Gastrocnemius medialis (tissue), 4 donors: ENCODE results near the gene YKT6. TPM values are rescaled to one million over a fixed set of nuclear protein-coding genes. Genes with fewer than 3 reads are reported as not detected.
A peak's percentile ranks its signal among the peaks of the same experiment; 100 is the strongest.

Experiments used
- ATAC-seq, 2 donors: fragments of 150-250 bp; one replicate each; pipeline ENCODE4 v1.9.1; 2016
- DNase-seq, 2 donors: peaks; one replicate each; pipeline ENCODE4 v3.0.0-alpha.2; 2019
- H3K27ac ChIP-seq, 4 donors: fragments of 200-600 bp; sonication (generic); 1 replicate in 1 of 4; 2 replicates in 3 of 4; pipeline ENCODE4 v1.5.1; 2016 to 2018; ENCODE audit warnings: mild to moderate bottlenecking in 2 of 4, moderate library complexity in 1 of 4
- H3K27me3 ChIP-seq, 3 donors: fragments of 200-600 bp; sonication (generic) in 2 of 3; 1 replicate in 1 of 3; 2 replicates in 2 of 3; pipeline versions ENCODE4 v1.5.1 to v1.6.0; 2016 to 2019; ENCODE audit warnings: mild to moderate bottlenecking in 1 of 3, moderate library complexity in 1 of 3
- H3K36me3 ChIP-seq, 2 donors: fragments of 200-600 bp; sonication (generic) in 1 of 2; one replicate each; pipeline ENCODE4 v1.5.1; 2017 to 2018
- H3K4me1 ChIP-seq, 2 donors: fragments of 200-600 bp; sonication (generic) in 1 of 2; one replicate each; pipeline ENCODE4 v1.5.1; 2016 to 2017; ENCODE audit warnings: mild to moderate bottlenecking in 2 of 2
- H3K4me3 ChIP-seq, 4 donors: fragments of 200-600 bp; sonication (generic) in 3 of 4; 1 replicate in 1 of 4; 2 replicates in 3 of 4; pipeline ENCODE4 v1.5.1; 2016 to 2019; ENCODE audit warnings: mild to moderate bottlenecking in 2 of 4
- H3K9me3 ChIP-seq, 3 donors: fragments of 200-600 bp; sonication (generic) in 2 of 3; 1 replicate in 1 of 3; 2 replicates in 2 of 3; pipeline ENCODE4 v1.5.1; 2016 to 2019
- POLR2A ChIP-seq, 2 donors: fragments of 450-650 bp; IDR thresholded peaks; one replicate each; pipeline ENCODE4 v1.6.1; 2017; ENCODE audit warnings: antibody characterized with exemption in 2 of 2, mild to moderate bottlenecking in 2 of 2, moderate library complexity in 2 of 2
- in situ Hi-C, 4 donors: fragments of 200-750 bp; cut with MboI; loops; one replicate each; pipeline versions ENCODE4 v1.15.0 to v1.8.0; 2017; ENCODE audit warnings: low sequenced_read_pairs in 4 of 4
- intact Hi-C: fragments of 100-400 bp; cut with DNase I; formaldehyde crosslinking; loops from one replicate; pipeline ENCODE4 v1.15.1; 2023; ENCODE audit warnings: low total_unique reads
- total RNA-seq, 4 donors: library from RNA; depleted of rRNA; stranded (reverse); fragments of >200 nt; gene quantifications; one replicate each; pipeline versions ENCODE4 v1.1.0 to v1.2.3, GENCODE V29; 2016
- TF ChIP-seq, protein P1 (sequence below), 5 experiments: fragments of 450-650 bp in 3 of 5; fragments of 200-600 bp in 2 of 5; sonication (generic) in 2 of 5; IDR thresholded peaks in 4 of 5; conservative IDR thresholded peaks in 1 of 5; 1 replicate in 4 of 5; 2 replicates in 1 of 5; pipeline ENCODE4 v1.5.1; 2016 to 2019; ENCODE audit warnings: antibody characterized with exemption in 5 of 5, mild to moderate bottlenecking in 3 of 5, moderate library complexity in 3 of 5

Gene YKT6
- total RNA-seq, 4 donors from 2014 or later = 37.9 to 79.5 (median 72.5) TPM

GRCh38 chr7:44215531-44215930, 14.8 kb downstream of the YKT6 start:
- Histone ChIP-seq H3K9me3 (no peaks in the 10 kb centered on the region), H3K27ac (no peak overlapping the region), H3K4me3 (no peak overlapping the region), H3K4me1 (peaks cover 15 to 27% of the 10 kb centered on the region in 2 donors), H3K36me3 (peaks cover 0 to 23% of the 10 kb centered on the region in 2 donors), H3K27me3 (no peaks in the 10 kb centered on the region)
- intact Hi-C loops (no loop called here), in situ Hi-C loops (loop anchor here in 1 of 4 donors (25.0 kb wide), 1 partner anchor 272 kb away; the partner anchor contains the start of gene NUDCD3)
- ATAC-seq (no peak), DNase-seq (no peak)
- TF ChIP-seq, protein P1, sequence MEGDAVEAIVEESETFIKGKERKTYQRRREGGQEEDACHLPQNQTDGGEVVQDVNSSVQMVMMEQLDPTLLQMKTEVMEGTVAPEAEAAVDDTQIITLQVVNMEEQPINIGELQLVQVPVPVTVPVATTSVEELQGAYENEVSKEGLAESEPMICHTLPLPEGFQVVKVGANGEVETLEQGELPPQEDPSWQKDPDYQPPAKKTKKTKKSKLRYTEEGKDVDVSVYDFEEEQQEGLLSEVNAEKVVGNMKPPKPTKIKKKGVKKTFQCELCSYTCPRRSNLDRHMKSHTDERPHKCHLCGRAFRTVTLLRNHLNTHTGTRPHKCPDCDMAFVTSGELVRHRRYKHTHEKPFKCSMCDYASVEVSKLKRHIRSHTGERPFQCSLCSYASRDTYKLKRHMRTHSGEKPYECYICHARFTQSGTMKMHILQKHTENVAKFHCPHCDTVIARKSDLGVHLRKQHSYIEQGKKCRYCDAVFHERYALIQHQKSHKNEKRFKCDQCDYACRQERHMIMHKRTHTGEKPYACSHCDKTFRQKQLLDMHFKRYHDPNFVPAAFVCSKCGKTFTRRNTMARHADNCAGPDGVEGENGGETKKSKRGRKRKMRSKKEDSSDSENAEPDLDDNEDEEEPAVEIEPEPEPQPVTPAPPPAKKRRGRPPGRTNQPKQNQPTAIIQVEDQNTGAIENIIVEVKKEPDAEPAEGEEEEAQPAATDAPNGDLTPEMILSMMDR (IDR thresholded peaks at IDR 0.05 in 4 of 5, conservative IDR thresholded peaks at IDR 0.05 in 1 of 5) = no peak
- TF ChIP-seq POLR2A (IDR thresholded peaks at IDR 0.05) = no peak

- intact Hi-C loops = no loop called here
- H3K9me3 ChIP-seq = no peaks in the 10 kb centered on the region
- H3K27me3 ChIP-seq = no peaks in the 10 kb centered on the region
- in situ Hi-C loops = loop anchor here in 1 of 4 donors (25.0 kb wide), 1 partner anchor 271 kb away; the partner anchor contains the start of gene NUDCD3
- DNase-seq (peak in 1 of 2 donors; percentile 8), ATAC-seq (no peak)
- peak overlapping the region in 3 of 4 donors; percentile 73 to 75 (median 73) for H3K27ac ChIP-seq
- no peak for TF ChIP-seq POLR2A (IDR thresholded peaks at IDR 0.05)
- TF ChIP-seq, protein P1 (IDR thresholded peaks at IDR 0.05 in 4 of 5, conservative IDR thresholded peaks at IDR 0.05 in 1 of 5) = no peak
- peaks cover 0 to 18% of the 10 kb centered on the region in 2 donors for H3K36me3 ChIP-seq
- peaks cover 15 to 27% of the 10 kb centered on the region in 2 donors for H3K4me1 ChIP-seq
- H3K4me3 ChIP-seq = no peak overlapping the region
These were observed 15.2 kb downstream of the YKT6 start for GRCh38 chr7:44216019-44216418.

DNA sequence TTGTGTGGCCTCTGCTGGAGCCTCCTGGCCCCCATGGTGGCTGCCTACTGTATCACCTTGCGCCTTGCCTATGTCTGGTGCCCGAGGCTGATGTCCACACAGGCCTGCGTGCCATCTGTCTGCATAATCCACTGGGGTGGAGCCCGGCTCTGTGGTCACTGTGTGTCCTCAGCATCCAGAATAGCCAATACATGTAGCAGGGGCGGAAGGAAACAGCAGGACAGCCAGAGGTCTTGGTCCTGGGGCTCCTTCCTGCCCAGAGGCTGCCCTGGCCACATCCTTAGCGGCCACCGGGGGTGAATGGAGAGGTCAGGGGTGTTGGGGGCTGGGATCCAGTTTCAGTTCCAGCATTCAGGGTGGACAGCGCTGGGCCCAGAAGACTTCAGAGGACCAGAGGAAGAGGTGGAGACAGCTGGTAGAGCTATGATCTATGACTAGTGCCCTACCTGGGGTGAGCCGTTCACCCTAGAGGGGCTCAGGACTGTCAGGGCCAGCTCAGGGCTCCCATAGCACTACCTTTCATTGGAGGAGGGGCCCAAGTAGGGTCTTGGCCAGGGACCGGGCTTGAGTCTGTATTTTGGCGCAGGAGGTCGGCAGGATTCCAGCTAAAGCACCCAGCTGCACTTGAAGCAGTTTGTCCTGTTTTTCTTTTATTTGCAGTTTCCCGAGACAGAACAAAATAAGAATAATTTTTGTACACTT, 15.9 kb downstream of the YKT6 start:
- ATAC-seq (peak; percentile 46 to 65), DNase-seq (peak; percentile 41 to 78)
- intact Hi-C loops = no loop called here
- H3K36me3 ChIP-seq = peaks cover 0 to 11% of the 10 kb centered on the region in 2 donors
- peaks cover 15 to 27% of the 10 kb centered on the region in 2 donors for H3K4me1 ChIP-seq
- H3K9me3 ChIP-seq = no peaks in the 10 kb centered on the region
- no peak overlapping the region for H3K4me3 ChIP-seq
- TF ChIP-seq POLR2A (IDR thresholded peaks at IDR 0.05) = no peak
- TF ChIP-seq, protein P1 (IDR thresholded peaks at IDR 0.05 in 4 of 5, conservative IDR thresholded peaks at IDR 0.05 in 1 of 5) = no peak
- no peaks in the 10 kb centered on the region for H3K27me3 ChIP-seq
- in situ Hi-C loops = loop anchor here in 1 of 4 donors (25.0 kb wide), 1 partner anchor 271 kb away; the partner anchor contains the start of gene NUDCD3
- peak overlapping the region; percentile 12 to 75 (median 73) for H3K27ac ChIP-seq

GRCh38 chr7:44217223-44217714, 16.5 kb downstream of the YKT6 start:
- DNase-seq = peak in 1 of 2 donors; percentile 10
- Histone ChIP-seq H3K27ac (peak overlapping the region; percentile 12 to 75 (median 73)), H3K4me1 (peaks cover 15 to 27% of the 10 kb centered on the region in 2 donors), H3K36me3 (peaks cover 0 to 5% of the 10 kb centered on the region in 2 donors), H3K9me3 (no peaks in the 10 kb centered on the region), H3K27me3 (no peaks in the 10 kb centered on the region), H3K4me3 (no peak overlapping the region)
- ATAC-seq = no peak
- intact Hi-C loops (no loop called here), in situ Hi-C loops (loop anchor here in 1 of 4 donors (25.0 kb wide), 1 partner anchor 270 kb away; the partner anchor contains the start of gene NUDCD3)
- no peak for TF ChIP-seq POLR2A (IDR thresholded peaks at IDR 0.05)
- TF ChIP-seq, protein P1 (IDR thresholded peaks at IDR 0.05 in 4 of 5, conservative IDR thresholded peaks at IDR 0.05 in 1 of 5) = no peak
